Adipocyte (in vitro differentiated cells): ENCODE data around the gene RUNX1.

Source experiments
- DNase-seq: peaks from one replicate; pipeline ENCODE4 v3.0.0-alpha.2; 2015; ENCODE audit warnings: low read depth
- H3K27me3 ChIP-seq: replicated peaks from 2 replicates; pipeline ENCODE4 v1.7.0; 2013; ENCODE audit warnings: mild to moderate bottlenecking, low read length, moderate library complexity; ENCODE audit not compliant: control insufficient read depth, insufficient read depth
- H3K36me3 ChIP-seq: 2 replicates; pipeline ENCODE4 v1.7.0; 2013; ENCODE audit warnings: low read length, mild to moderate bottlenecking, moderate library complexity; ENCODE audit not compliant: control insufficient read depth, insufficient read depth, severe bottlenecking
- H3K4me1 ChIP-seq: 2 replicates; pipeline ENCODE4 v1.7.0; 2013; ENCODE audit warnings: mild to moderate bottlenecking, low read length, moderate library complexity; ENCODE audit not compliant: control insufficient read depth, insufficient read depth
- H3K4me3 ChIP-seq: 2 replicates; pipeline ENCODE4 v1.7.0; 2013; ENCODE audit warnings: mild to moderate bottlenecking, low read length, moderate library complexity
- H3K9ac ChIP-seq: 2 replicates; pipeline ENCODE4 v1.7.0; 2013; ENCODE audit warnings: mild to moderate bottlenecking, low read length, moderate library complexity
- H3K9me3 ChIP-seq: 2 replicates; pipeline ENCODE4 v1.7.0; 2013; ENCODE audit warnings: mild to moderate bottlenecking, low read length, moderate library complexity; ENCODE audit not compliant: control insufficient read depth

RUNX1 gene

GRCh38 chr21:34836103-34836932, 212.8 kb downstream of the RUNX1 start:
- peak; percentile 98 for DNase-seq
- Histone ChIP-seq H3K4me3 (peak overlapping the region; percentile 91), H3K9ac (peak overlapping the region; percentile 98), H3K27me3 (no peaks in the 10 kb centered on the region), H3K4me1 (peaks cover 75% of the 10 kb centered on the region), H3K9me3 (no peaks in the 10 kb centered on the region), H3K36me3 (peaks cover 55% of the 10 kb centered on the region)

- Histone ChIP-seq H3K9me3 (no peaks in the 10 kb centered on the region), H3K36me3 (peaks cover 53% of the 10 kb centered on the region), H3K9ac (peak overlapping the region; percentile 98), H3K4me1 (peaks cover 75% of the 10 kb centered on the region), H3K4me3 (peak overlapping the region; percentile 72), H3K27me3 (no peaks in the 10 kb centered on the region)
- DNase-seq, result peak; percentile 95
Measured at GRCh38 chr21:34835526-34835925, 213.6 kb downstream of the RUNX1 start.

DNA sequence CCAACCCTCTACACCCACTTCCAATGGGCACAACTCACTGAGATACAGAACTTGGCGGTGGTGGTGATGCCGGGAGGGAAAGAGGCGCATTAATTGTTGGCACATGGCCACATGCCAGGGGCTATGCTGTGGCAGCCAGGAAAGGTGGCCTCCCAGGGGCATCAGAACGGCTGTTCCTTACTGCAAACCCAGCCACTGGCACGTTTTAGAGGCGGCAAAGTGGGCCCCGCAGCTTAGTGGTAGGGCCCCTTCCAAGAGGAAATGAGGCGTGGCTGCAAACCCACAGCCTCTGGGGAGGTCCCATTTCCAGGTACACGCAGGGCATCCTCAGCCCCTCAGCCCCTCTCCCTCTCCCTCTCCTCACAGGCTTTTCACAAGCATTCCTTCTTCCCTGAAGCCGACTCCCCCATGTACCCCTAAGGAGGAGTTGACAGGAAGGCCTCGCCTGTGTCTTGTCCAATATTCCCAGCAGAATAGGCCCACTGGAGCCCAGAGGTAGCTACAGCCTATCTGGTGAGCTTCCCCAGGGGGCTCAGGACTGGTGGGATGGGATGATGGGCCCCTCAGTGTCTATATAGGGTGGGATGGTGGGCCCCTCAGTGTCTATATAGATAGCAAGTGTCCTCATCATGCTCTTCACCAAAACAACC, 214.1 kb downstream of the RUNX1 start:
- Histone ChIP-seq H3K9ac (peak overlapping the region; percentile 98), H3K9me3 (no peaks in the 10 kb centered on the region), H3K4me3 (peak overlapping the region; percentile 39), H3K36me3 (peaks cover 52% of the 10 kb centered on the region), H3K4me1 (peaks cover 75% of the 10 kb centered on the region), H3K27me3 (no peaks in the 10 kb centered on the region)
- DNase-seq, result no peak

- Histone ChIP-seq H3K9ac (peak overlapping the region; percentile 98), H3K36me3 (peaks cover 52% of the 10 kb centered on the region), H3K4me3 (no peak overlapping the region), H3K27me3 (no peaks in the 10 kb centered on the region), H3K9me3 (no peaks in the 10 kb centered on the region), H3K4me1 (peaks cover 74% of the 10 kb centered on the region)
- no peak for DNase-seq
Measured at GRCh38 chr21:34834290-34834689, 214.8 kb downstream of the RUNX1 start.

GRCh38 chr21:34833465-34833864, 215.6 kb downstream of the RUNX1 start:
- Histone ChIP-seq H3K27me3 (no peaks in the 10 kb centered on the region), H3K9ac (peak overlapping the region; percentile 98), H3K9me3 (no peaks in the 10 kb centered on the region), H3K4me3 (no peak overlapping the region), H3K4me1 (peaks cover 78% of the 10 kb centered on the region), H3K36me3 (peaks cover 52% of the 10 kb centered on the region)
- DNase-seq, result no peak

DNA sequence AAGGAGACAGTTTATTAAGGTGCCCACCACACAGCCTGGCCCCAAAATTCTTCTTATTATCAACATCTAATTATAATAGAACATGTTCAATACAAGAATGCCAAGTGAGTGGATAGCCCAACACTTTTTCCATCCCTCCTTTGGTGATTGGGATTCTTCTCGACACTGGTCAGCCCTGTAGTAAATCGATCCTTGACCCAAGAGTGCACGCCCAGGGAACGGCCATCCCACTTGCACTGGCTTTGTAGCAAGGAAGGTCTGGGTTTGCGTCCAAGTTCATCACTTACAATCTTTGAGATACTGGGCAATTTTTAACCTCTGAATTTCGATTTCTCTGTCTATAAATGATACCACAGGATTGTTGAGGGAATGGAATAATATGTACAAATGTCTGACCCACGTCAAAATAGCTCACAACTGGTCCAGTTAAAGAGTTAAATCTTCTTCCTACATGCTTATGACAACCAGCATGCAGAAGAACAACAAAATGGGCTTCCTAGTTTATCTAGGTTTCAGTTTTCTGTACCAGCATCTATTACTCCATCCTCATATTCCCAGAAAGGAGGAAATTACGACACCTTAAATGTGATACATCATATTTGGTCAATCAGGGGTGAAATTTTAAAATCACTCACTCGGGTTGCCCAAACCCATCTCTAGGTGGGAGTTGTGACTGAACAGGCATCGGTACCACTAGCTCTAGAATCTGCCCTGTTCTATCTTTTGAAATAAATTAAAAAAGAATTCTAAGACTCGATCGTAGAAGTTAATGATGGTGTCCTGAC, 218.5 kb downstream of the RUNX1 start:
- peaks cover 76% of the 10 kb centered on the region for H3K36me3 ChIP-seq

GRCh38 chr21:34827445-34828235, 221.5 kb downstream of the RUNX1 start:
- Histone ChIP-seq H3K4me1 (peaks cover 80% of the 10 kb centered on the region), H3K9ac (peak overlapping the region; percentile 2), H3K36me3 (peaks cover 80% of the 10 kb centered on the region), H3K27me3 (no peaks in the 10 kb centered on the region), H3K4me3 (no peak overlapping the region), H3K9me3 (no peaks in the 10 kb centered on the region)
- no peak for DNase-seq

More for the DNA sequence above, 218.5 kb downstream of the RUNX1 start:
- H3K4me1 ChIP-seq, result peaks cover 79% of the 10 kb centered on the region
- peak overlapping the region; percentile 15 for H3K4me3 ChIP-seq
- DNase-seq, result peak; percentile 46
- H3K27me3 ChIP-seq, result no peaks in the 10 kb centered on the region
- peak overlapping the region; percentile 57 for H3K9ac ChIP-seq
- H3K9me3 ChIP-seq, result no peaks in the 10 kb centered on the region

DNA sequence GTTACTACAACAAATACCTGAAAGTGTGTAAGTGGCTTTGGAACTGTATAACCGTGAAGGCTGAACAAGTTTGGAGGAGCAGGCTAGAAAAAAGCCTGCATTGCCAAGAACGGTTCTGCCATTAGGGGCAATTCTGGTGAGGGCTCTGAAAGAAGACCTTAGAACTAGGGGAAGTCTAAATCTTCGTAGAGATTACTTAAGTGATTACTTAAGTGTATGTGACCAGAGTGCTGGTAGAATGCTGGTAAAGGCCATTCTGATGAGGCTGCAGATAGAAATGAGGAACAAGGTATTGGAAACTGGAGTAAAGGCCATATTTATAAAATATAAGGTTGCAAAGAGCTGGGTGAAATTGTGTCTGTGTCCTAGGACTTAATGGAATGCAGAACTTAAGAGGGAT, 222.3 kb downstream of the RUNX1 start:
- H3K9ac ChIP-seq, result peak overlapping the region; percentile 2
- no peak overlapping the region for H3K4me3 ChIP-seq
- H3K9me3 ChIP-seq, result no peaks in the 10 kb centered on the region
- H3K4me1 ChIP-seq, result peaks cover 73% of the 10 kb centered on the region
- H3K36me3 ChIP-seq, result peaks cover 84% of the 10 kb centered on the region
- DNase-seq, result no peak
- no peaks in the 10 kb centered on the region for H3K27me3 ChIP-seq

DNA sequence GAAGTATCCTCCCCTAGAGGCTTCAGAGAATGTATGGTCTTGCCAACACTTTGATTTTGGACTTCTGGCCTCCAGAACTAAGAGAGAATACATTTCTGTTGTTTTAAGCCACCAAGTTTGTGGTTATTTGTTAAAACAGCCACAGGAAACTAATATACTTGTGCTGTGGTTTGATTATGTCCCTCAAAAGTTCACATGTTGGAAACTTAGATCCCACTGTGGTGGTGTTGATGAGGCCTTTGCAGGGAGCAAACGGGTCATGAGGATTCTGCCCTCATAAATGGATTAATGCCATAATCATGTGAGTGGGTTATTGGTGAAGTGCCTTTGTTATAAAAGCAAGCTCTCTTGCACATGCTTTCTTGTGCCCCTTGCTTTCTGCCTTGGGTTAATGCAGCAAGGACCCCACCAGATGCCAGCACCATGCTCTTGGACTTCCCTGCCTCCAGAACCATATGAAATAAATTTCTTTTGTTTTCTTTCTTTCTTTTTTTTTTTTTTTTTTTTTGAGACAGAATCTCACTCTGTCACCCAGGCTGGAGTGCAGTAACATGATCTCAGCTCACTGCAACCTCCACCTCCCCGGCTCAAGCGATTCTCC, 223.1 kb downstream of the RUNX1 start:
- peaks cover 84% of the 10 kb centered on the region for H3K36me3 ChIP-seq
- no peak for DNase-seq
- no peaks in the 10 kb centered on the region for H3K9me3 ChIP-seq
- H3K4me1 ChIP-seq, result peaks cover 65% of the 10 kb centered on the region
- H3K4me3 ChIP-seq, result no peak overlapping the region
- H3K9ac ChIP-seq, result no peak overlapping the region
- no peaks in the 10 kb centered on the region for H3K27me3 ChIP-seq

DNA sequence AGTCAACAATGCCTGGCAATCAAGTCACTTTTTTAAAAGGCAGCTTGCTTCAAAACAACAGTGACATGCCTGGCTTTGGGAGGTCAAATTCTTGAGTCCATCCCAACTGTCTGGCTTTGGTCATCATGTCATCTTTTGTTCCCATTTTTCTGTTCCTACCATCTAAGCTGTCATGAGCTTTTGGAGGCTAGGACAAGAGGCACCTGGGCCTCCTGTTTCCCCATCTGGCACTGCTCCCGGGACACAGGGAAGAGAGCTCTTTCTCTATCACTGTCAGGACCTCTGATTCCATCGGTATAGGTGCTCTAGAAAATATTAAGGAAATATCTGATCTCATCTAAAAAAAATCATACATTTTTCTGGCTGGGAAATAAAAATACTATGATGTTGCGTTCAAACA, 224.0 kb downstream of the RUNX1 start:
- no peak overlapping the region for H3K4me3 ChIP-seq
- peaks cover 56% of the 10 kb centered on the region for H3K4me1 ChIP-seq
- H3K27me3 ChIP-seq, result no peaks in the 10 kb centered on the region
- H3K9ac ChIP-seq, result no peak overlapping the region
- no peaks in the 10 kb centered on the region for H3K9me3 ChIP-seq
- H3K36me3 ChIP-seq, result peaks cover 87% of the 10 kb centered on the region
- DNase-seq, result no peak
